Keratinocyte (primary cell): Measurements from ENCODE around the gene TCERG1L.

Experiments used
- CTCF ChIP-seq, 3 experiments: IDR thresholded peaks in 1 of 3; conservative IDR thresholded peaks in 1 of 3; optimal IDR thresholded peaks in 1 of 3; 2 replicates in 2 of 3; 3 replicates in 1 of 3; pipeline versions ENCODE3 to v1.5.1; 2011; ENCODE audit warnings: low read length in 3 of 3, mild to moderate bottlenecking in 3 of 3, moderate library complexity in 2 of 3, control low read depth in 1 of 3, inconsistent platforms in 1 of 3; ENCODE audit not compliant: insufficient read depth in 2 of 3; ENCODE audit errors: extremely low read depth in 1 of 3
- EZH2 ChIP-seq: IDR thresholded peaks from one replicate; pipeline ENCODE4 v1.6.1; 2012; ENCODE audit warnings: inconsistent platforms, mild to moderate bottlenecking, low read length, moderate library complexity

DNA sequence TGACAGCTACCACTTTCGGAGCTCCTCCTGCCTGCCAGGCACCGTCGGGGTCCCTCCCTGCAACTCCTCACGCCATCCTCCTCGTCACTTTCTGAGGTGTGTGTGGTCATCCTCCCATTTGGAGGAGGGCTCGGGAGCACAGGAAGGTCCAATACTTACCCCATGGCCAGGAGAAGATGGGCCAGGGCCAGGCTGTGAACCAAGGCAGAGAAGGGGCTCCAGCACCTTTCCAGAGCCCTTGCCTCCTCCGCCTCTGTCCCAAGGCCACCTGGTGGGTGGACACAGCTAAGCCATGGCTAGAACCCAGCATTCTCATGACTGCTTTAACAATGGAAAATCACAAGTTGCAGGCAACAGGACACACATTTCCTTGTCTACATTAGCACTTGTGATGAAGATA, 215.5 kb downstream of the TCERG1L start:
- TF ChIP-seq CTCF (optimal IDR thresholded peaks at IDR 0.05 in 1 of 3, IDR thresholded peaks at IDR 0.05 in 1 of 3, conservative IDR thresholded peaks at IDR 0.05 in 1 of 3; ENCODE audit: extremely low read depth in 1 of 3, insufficient read depth in 2 of 3, low read length in 3 of 3) (no peak), EZH2 (no peak)
